ENCODE results near the gene UFM1.

DNA sequence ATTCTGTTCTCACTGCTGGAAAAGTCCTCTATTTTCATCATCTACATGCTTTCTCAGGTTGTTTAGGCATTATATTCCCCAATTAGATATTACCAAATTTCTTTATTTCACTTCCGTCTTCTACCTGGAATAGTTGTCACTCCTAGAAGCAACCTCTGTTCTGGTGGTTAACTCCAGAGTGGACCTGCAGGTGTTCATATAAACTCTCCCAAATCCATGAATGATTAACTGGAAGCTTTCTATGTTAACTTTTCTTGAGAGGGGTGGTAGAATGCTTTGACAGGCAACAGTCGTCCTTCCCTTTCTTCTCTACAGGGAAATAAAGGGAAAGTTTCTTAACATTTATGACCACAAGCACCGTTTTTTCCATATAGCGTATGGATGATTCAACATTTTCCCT, 48.4 kb upstream of the UFM1 start:
- TF ChIP-seq EZH2 (IDR thresholded peaks at IDR 0.05) (no peak), CTCF (IDR thresholded peaks at IDR 0.05) (no peak), EZH2phosphoT487 (IDR thresholded peaks at IDR 0.05) (no peak)
